Panc1 (cell line): ENCODE measurements around the gene TMEM45A. TPM values are rescaled to one million over a fixed set of nuclear protein-coding genes. Genes with fewer than 3 reads are reported as not detected.
"Not testable (repeated sequence)": the region's sequence is repeated elsewhere in the genome, so short reads cannot be mapped to it uniquely, and the experiment has no call there.

ENCODE experiments used
- ATAC-seq: fragments of 200-7000 bp; cut with Tn5 transposase; 2 replicates; pipeline ENCODE4 v1.9.1; 2020; ENCODE audit warnings: mild to moderate bottlenecking, moderate library complexity
- BruUV-seq: library from RNA; stranded (reverse); fragments of 400-500 nt; replicated peaks from 2 replicates; lab custom pipeline; 2021; lab: Mats Ljungman, UMichigan
- CTCF ChIA-PET: fragments of 300-600 bp; sonication (Branson Sonifier 250); formaldehyde crosslinking; loops from one replicate; lab custom pipeline; 2022; ENCODE audit warnings: antibody characterized with exemption; lab: Charles Lee
- POLR2A ChIA-PET: fragments of 300-600 bp; sonication (Branson Sonifier 250); formaldehyde crosslinking; loops from one replicate; lab custom pipeline; 2022; ENCODE audit warnings: antibody characterized with exemption; lab: Charles Lee
- DNase-seq: peaks from one replicate; pipeline ENCODE4 v3.0.0-alpha.2; 2010; ENCODE audit warnings: low read depth, low spot score
- H3K27ac ChIP-seq: 2 replicates; pipeline ENCODE4 v1.5.1; 2011; ENCODE audit warnings: mild to moderate bottlenecking, low read length, inconsistent platforms
- H3K27me3 ChIP-seq: fragments of 200-500 bp; sonication (Bioruptor generic); 2 replicates; pipeline ENCODE4 v1.6.0; 2014; ENCODE audit warnings: low read length, inconsistent platforms; ENCODE audit not compliant: control insufficient read depth, insufficient read depth
- H3K36me3 ChIP-seq: fragments of 200-500 bp; sonication (Bioruptor generic); 2 replicates; pipeline ENCODE4 v1.5.1; 2014; ENCODE audit warnings: inconsistent platforms, mild to moderate bottlenecking, low read length, moderate library complexity; ENCODE audit not compliant: control insufficient read depth, insufficient read depth
- H3K4me1 ChIP-seq: 2 replicates; pipeline ENCODE4 v1.5.1; 2011; ENCODE audit warnings: inconsistent platforms, mild to moderate bottlenecking, low read length, moderate library complexity; ENCODE audit not compliant: control insufficient read depth, insufficient read depth
- H3K4me3 ChIP-seq, 2 experiments: 2 replicates each; pipeline ENCODE4 v1.5.1; 2011 to 2012; ENCODE audit warnings: low read depth in 2 of 2, low read length in 2 of 2, mild to moderate bottlenecking in 2 of 2, inconsistent platforms in 1 of 2, moderate library complexity in 1 of 2
- H3K9me3 ChIP-seq: fragments of 200-500 bp; sonication (Bioruptor generic); 2 replicates; pipeline ENCODE4 v1.5.1; 2014; ENCODE audit warnings: low read depth, mild to moderate bottlenecking, inconsistent platforms, low read length, moderate library complexity; ENCODE audit not compliant: control insufficient read depth, insufficient read depth
- POLR2AphosphoS5 ChIP-seq: IDR thresholded peaks from 2 replicates; pipeline ENCODE4 v1.6.1; 2012; ENCODE audit warnings: mild to moderate bottlenecking, low read depth, low read length, moderate library complexity
- SIN3A ChIP-seq: IDR thresholded peaks from 2 replicates; pipeline ENCODE4 v1.6.1; 2012; ENCODE audit warnings: low read depth, mild to moderate bottlenecking, low read length, moderate library complexity, borderline replicate concordance; ENCODE audit not compliant: insufficient read depth
- TCF7L2 ChIP-seq: IDR thresholded peaks from 2 replicates; pipeline ENCODE4 v1.6.1; 2011; ENCODE audit warnings: mild to moderate bottlenecking, low read depth, low read length, inconsistent platforms
- in situ Hi-C: cut with HindIII; loops from 2 replicates; pipeline ENCODE4 v1.10.0; 2016; ENCODE audit warnings: low sequenced_read_pairs, low pct_unique_long_range_greater_than_20kb
- intact Hi-C: fragments of 100-400 bp; cut with micrococcal nuclease; formaldehyde crosslinking; loops from one replicate; pipeline ENCODE4 v1.10.0; 2022; ENCODE audit not compliant: unreplicated experiment
- total RNA-seq: library from RNA; stranded (reverse); gene quantifications from one replicate; pipeline ENCODE4 v1.2.1, GENCODE V29; 2021; ENCODE audit not compliant: unreplicated experiment
- TF ChIP-seq, protein P1 (sequence below): fragments of 450-650 bp; IDR thresholded peaks from 2 replicates; pipeline ENCODE4 v1.5.1; 2017; ENCODE audit warnings: mild to moderate bottlenecking
- TF ChIP-seq, protein P2 (sequence below), 2 experiments: IDR thresholded peaks; 2 replicates each; pipeline ENCODE4 v1.6.1; 2011 to 2012; ENCODE audit warnings: low read depth in 2 of 2, control low read depth in 1 of 2, low read length in 1 of 2, mild to moderate bottlenecking in 1 of 2, moderate library complexity in 1 of 2; ENCODE audit not compliant: insufficient read depth in 1 of 2

The TMEM45A gene
- total RNA-seq, 1 experiment from 2014 or later = 8.6 TPM

DNA sequence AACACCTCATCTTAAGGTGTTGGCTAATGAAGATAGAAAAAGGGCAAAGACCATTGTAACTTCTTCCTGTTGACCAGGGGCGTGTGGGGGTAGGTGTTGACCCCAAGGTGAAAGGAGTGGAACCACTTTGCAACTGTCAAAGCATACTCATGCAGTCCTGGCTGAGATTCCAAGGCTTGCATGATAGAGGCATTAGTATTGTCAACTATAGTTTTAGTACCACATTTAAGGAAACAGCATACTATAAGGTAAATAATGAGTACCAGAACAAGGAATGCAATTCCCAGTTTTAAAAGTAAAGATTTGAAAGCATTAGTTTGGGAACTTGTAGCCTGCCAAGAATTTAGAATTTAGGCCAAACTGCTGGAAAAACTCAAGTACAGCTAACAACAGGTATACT lies 89.2 kb downstream of the TMEM45A start:
- TF ChIP-seq POLR2AphosphoS5 = no peak
- no peak for TF ChIP-seq TCF7L2
- no peak for DNase-seq
- no peaks in the 10 kb centered on the region; the same call in 1 of the 2 replicates for H3K27me3 ChIP-seq
- intact Hi-C loops = no loop called here
- in situ Hi-C loops = no loop called here
- BruUV-seq = no TSS peak
- CTCF ChIA-PET = no interaction called here
- no peak overlapping the region for H3K27ac ChIP-seq
- H3K36me3 ChIP-seq = no peaks in the 10 kb centered on the region
- no peaks in the 10 kb centered on the region for H3K4me1 ChIP-seq
- H3K4me3 ChIP-seq = no peak overlapping the region
- no peaks in the 10 kb centered on the region for H3K9me3 ChIP-seq
- POLR2A ChIA-PET = no interaction called here
- ATAC-seq = no peak

DNA sequence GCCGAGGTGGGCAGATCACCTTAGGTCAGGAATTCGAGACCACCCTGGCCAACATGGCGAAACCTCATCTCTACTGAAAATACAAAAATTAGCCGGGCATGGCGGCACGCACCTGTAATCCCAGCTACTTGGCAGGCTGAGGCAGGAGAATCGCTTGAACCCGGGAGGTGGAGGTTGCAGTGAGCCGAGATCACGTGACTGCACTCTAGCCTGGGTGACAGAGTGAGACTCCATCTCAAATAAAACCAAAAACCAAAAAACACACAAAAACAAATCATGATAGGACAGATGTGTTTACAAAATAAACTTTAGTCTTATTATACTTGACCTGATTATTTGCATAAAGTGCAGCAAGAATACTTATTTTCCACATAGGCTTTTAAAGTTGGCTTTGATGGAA lies 89.7 kb downstream of the TMEM45A start:
- BruUV-seq, DNase-seq, H3K36me3 ChIP-seq, H3K4me1 ChIP-seq, H3K27me3 ChIP-seq, ATAC-seq, in situ Hi-C loops, intact Hi-C loops, H3K4me3 ChIP-seq, POLR2A ChIA-PET, CTCF ChIA-PET, H3K27ac ChIP-seq, H3K9me3 ChIP-seq: not testable (repeated sequence)

DNA sequence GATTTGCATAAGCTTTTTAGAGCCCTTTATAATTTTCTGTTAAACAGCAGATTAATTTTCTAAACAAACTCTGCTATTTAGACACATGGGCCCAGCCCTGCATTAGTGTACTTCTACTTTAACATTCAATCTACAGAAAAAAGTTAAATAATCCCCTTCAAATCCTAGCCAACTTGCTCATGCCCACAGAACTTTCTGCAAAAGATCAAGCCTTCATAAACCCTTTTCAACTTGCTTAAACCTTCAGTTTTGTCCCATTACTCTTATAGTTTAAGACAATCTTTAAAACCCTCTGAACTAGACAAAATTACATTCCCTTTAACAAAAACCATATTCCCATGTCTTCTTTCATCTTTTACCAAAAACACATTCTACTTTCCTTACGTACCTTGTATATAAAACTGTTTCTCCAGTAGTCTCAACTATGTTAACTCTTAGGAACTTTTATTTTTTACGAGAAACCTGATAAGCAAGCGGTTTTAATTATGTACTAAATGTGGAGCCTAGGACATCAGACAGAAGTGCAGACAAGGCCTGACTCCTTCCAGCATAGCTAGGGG lies 91.8 kb downstream of the TMEM45A start:
- DNase-seq (no peak), ATAC-seq (no peak)
- ChIA-PET POLR2A (no interaction called here), CTCF (no interaction called here)
- Histone ChIP-seq H3K4me1 (no peaks in the 10 kb centered on the region), H3K27ac (no peak overlapping the region), H3K4me3 (no peak overlapping the region), H3K27me3 (no peaks in the 10 kb centered on the region; the same call in 1 of the 2 replicates), H3K9me3 (no peaks in the 10 kb centered on the region), H3K36me3 (no peaks in the 10 kb centered on the region)
- intact Hi-C loops (no loop called here), in situ Hi-C loops (no loop called here)
- BruUV-seq = no TSS peak
- no peak for TF ChIP-seq TCF7L2
- TF ChIP-seq, protein P1, sequence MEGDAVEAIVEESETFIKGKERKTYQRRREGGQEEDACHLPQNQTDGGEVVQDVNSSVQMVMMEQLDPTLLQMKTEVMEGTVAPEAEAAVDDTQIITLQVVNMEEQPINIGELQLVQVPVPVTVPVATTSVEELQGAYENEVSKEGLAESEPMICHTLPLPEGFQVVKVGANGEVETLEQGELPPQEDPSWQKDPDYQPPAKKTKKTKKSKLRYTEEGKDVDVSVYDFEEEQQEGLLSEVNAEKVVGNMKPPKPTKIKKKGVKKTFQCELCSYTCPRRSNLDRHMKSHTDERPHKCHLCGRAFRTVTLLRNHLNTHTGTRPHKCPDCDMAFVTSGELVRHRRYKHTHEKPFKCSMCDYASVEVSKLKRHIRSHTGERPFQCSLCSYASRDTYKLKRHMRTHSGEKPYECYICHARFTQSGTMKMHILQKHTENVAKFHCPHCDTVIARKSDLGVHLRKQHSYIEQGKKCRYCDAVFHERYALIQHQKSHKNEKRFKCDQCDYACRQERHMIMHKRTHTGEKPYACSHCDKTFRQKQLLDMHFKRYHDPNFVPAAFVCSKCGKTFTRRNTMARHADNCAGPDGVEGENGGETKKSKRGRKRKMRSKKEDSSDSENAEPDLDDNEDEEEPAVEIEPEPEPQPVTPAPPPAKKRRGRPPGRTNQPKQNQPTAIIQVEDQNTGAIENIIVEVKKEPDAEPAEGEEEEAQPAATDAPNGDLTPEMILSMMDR = no peak
- TF ChIP-seq SIN3A = no peak
- TF ChIP-seq POLR2AphosphoS5 = no peak
- TF ChIP-seq, protein P2, sequence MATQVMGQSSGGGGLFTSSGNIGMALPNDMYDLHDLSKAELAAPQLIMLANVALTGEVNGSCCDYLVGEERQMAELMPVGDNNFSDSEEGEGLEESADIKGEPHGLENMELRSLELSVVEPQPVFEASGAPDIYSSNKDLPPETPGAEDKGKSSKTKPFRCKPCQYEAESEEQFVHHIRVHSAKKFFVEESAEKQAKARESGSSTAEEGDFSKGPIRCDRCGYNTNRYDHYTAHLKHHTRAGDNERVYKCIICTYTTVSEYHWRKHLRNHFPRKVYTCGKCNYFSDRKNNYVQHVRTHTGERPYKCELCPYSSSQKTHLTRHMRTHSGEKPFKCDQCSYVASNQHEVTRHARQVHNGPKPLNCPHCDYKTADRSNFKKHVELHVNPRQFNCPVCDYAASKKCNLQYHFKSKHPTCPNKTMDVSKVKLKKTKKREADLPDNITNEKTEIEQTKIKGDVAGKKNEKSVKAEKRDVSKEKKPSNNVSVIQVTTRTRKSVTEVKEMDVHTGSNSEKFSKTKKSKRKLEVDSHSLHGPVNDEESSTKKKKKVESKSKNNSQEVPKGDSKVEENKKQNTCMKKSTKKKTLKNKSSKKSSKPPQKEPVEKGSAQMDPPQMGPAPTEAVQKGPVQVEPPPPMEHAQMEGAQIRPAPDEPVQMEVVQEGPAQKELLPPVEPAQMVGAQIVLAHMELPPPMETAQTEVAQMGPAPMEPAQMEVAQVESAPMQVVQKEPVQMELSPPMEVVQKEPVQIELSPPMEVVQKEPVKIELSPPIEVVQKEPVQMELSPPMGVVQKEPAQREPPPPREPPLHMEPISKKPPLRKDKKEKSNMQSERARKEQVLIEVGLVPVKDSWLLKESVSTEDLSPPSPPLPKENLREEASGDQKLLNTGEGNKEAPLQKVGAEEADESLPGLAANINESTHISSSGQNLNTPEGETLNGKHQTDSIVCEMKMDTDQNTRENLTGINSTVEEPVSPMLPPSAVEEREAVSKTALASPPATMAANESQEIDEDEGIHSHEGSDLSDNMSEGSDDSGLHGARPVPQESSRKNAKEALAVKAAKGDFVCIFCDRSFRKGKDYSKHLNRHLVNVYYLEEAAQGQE (IDR thresholded peaks at IDR 0.05; ENCODE audit: insufficient read depth in 1 of 2, low read depth in 2 of 2, low read length in 1 of 2) = no peak
